Keratinocyte (primary cell): ENCODE results near the gene BMF. TPM values are rescaled to one million over a fixed set of nuclear protein-coding genes. Genes with fewer than 3 reads are reported as not detected.

ENCODE experiments used
- DNase-seq: peaks from one replicate; pipeline ENCODE4 v3.0.0-alpha.2; 2011; ENCODE audit warnings: low read depth, missing footprints, low spot score
- FAIRE-seq: peaks from 2 replicates; lab custom pipeline; 2011; peaks lifted over from hg19 to GRCh38; lab: Jason Lieb, UNC
- H2AFZ ChIP-seq: 2 replicates; pipeline ENCODE4 v1.6.0; 2012; ENCODE audit warnings: low read length, control low read depth, inconsistent platforms; ENCODE audit not compliant: control insufficient read depth
- H3K27ac ChIP-seq: 2 replicates; pipeline ENCODE4 v1.5.1; 2011; ENCODE audit warnings: low read length; ENCODE audit not compliant: control insufficient read depth, insufficient read depth
- H3K27me3 ChIP-seq: 3 replicates; pipeline ENCODE4 v1.6.0; 2011; ENCODE audit warnings: low read length; ENCODE audit not compliant: control insufficient read depth, insufficient read depth; ENCODE audit errors: extremely low read depth
- H3K36me3 ChIP-seq, 2 experiments: 2 replicates in 1 of 2; 3 replicates in 1 of 2; pipeline ENCODE4 v1.5.1; 2011; ENCODE audit warnings: low read length in 2 of 2, mild to moderate bottlenecking in 1 of 2; ENCODE audit not compliant: control insufficient read depth in 2 of 2, insufficient read depth in 2 of 2; ENCODE audit errors: extremely low read depth in 1 of 2
- H3K4me1 ChIP-seq: 3 replicates; pipeline ENCODE4 v1.5.1; 2011; ENCODE audit warnings: low read length; ENCODE audit not compliant: control insufficient read depth, insufficient read depth; ENCODE audit errors: extremely low read depth
- H3K4me2 ChIP-seq: 3 replicates; pipeline ENCODE4 v1.6.0; 2011; ENCODE audit warnings: low read depth, low read length; ENCODE audit not compliant: control insufficient read depth, insufficient read depth; ENCODE audit errors: extremely low read depth
- H3K4me3 ChIP-seq, 3 experiments: fragments of 200-600 bp in 1 of 3; sonication (generic) in 1 of 3; 2 replicates in 2 of 3; 3 replicates in 1 of 3; pipeline ENCODE4 v1.5.1; 2011 to 2016; ENCODE audit warnings: low read length in 3 of 3, mild to moderate bottlenecking in 3 of 3, control low read depth in 2 of 3, inconsistent platforms in 1 of 3, low read depth in 1 of 3, mixed read lengths in 1 of 3, mixed run types in 1 of 3, moderate library complexity in 1 of 3; ENCODE audit not compliant: control insufficient read depth in 2 of 3, insufficient read depth in 2 of 3; ENCODE audit errors: extremely low read depth in 1 of 3
- H3K79me2 ChIP-seq: 2 replicates; pipeline ENCODE4 v1.6.0; 2012; ENCODE audit warnings: low read length; ENCODE audit not compliant: control insufficient read depth, insufficient read depth
- H3K9ac ChIP-seq: 3 replicates; pipeline ENCODE4 v1.6.0; 2011; ENCODE audit warnings: low read length; ENCODE audit not compliant: control insufficient read depth, insufficient read depth; ENCODE audit errors: extremely low read depth
- H3K9me1 ChIP-seq: 3 replicates; pipeline ENCODE4 v1.6.0; 2011; ENCODE audit warnings: low read length; ENCODE audit not compliant: control insufficient read depth, insufficient read depth; ENCODE audit errors: extremely low read depth
- H3K9me3 ChIP-seq: 2 replicates; pipeline ENCODE4 v1.5.1; 2012; ENCODE audit warnings: low read depth, low read length; ENCODE audit not compliant: control insufficient read depth
- H4K20me1 ChIP-seq: 3 replicates; pipeline ENCODE4 v1.6.0; 2011; ENCODE audit warnings: low read length; ENCODE audit not compliant: control insufficient read depth, insufficient read depth; ENCODE audit errors: extremely low read depth
- CTCF ChIP-seq, 3 experiments: IDR thresholded peaks in 1 of 3; conservative IDR thresholded peaks in 1 of 3; optimal IDR thresholded peaks in 1 of 3; 2 replicates in 2 of 3; 3 replicates in 1 of 3; pipeline versions ENCODE3 to v1.5.1; 2011; ENCODE audit warnings: low read length in 3 of 3, mild to moderate bottlenecking in 3 of 3, moderate library complexity in 2 of 3, control low read depth in 1 of 3, inconsistent platforms in 1 of 3; ENCODE audit not compliant: insufficient read depth in 2 of 3; ENCODE audit errors: extremely low read depth in 1 of 3
- EZH2 ChIP-seq: IDR thresholded peaks from one replicate; pipeline ENCODE4 v1.6.1; 2012; ENCODE audit warnings: inconsistent platforms, mild to moderate bottlenecking, low read length, moderate library complexity
- dilution Hi-C: fragments of 300-500 bp; cut with MboI; formaldehyde crosslinking; loops from one replicate; pipeline ENCODE4 v1.7.0; 2020; ENCODE audit warnings: low sequenced_read_pairs; ENCODE audit not compliant: extremely low pct_ligation_motif_present
- polyA plus RNA-seq, 5 experiments: library from polyadenylated mRNA; depleted of rRNA in 3 of 5; stranded (reverse) in 3 of 5; stranded (forward) in 1 of 5; unstranded in 1 of 5; fragments of >200 nt; gene quantifications; 1 replicate in 1 of 5; 2 replicates in 3 of 5; 3 replicates in 1 of 5; pipeline versions ENCODE4 v1.2.1 to v1.2.3, GENCODE V29; 2011 to 2012; ENCODE audit warnings: missing spikeins in 2 of 5, low read depth in 1 of 5, low replicate concordance in 1 of 5

Gene BMF
- polyA plus RNA-seq, 1 donor (not counting 4 experiments of a cell fraction or from before 2014, with no cell fraction given) = 0.13 TPM

DNA sequence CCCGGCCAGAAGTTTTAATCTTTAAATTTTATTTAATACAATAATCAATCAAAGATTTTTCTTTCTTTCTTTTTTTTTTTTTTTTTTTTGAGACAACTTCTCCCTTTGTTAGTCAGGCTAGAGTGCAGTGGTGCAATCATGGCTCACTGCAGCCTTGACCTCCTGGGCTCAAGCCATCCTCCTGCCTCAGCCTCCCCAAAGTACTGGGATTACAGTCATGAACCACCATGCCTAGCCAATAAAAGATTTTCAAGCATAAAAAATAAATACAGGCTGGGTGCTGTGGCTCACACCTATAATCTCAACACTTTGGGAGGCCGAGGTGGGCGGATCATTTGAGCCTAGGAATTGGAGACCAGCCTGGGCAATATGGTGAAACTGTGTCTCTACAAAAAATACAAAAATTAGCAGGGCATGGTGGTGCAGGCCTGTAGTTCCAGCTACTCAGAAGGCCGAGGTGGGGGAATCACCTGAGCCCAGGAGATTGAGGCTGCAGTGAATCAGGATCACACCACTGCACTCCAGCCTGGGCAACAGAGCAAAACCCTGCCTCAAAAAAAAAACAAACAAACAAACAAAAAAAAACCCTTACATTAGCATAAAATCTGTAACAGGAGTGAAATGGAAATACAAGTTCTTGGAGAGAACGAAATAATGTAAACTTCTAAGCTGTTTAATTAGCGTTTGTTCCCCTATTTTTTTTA lies 40.6 kb downstream of the BMF start:
- dilution Hi-C loops = no loop called here
- Histone ChIP-seq H3K27me3 (peaks cover 8% of the 10 kb centered on the region), H3K4me1 (peaks cover 27% of the 10 kb centered on the region), H3K79me2 (no peaks in the 10 kb centered on the region), H3K9ac (no peak overlapping the region), H3K36me3 (no peaks in the 10 kb centered on the region), H3K27ac (no peak overlapping the region), H4K20me1 (no peaks in the 10 kb centered on the region), H3K9me1 (peaks cover 4% of the 10 kb centered on the region), H3K4me2 (no peak overlapping the region), H2AFZ (no peak overlapping the region), H3K4me3 (no peak overlapping the region), H3K9me3 (no peaks in the 10 kb centered on the region)
- DNase-seq (no peak), FAIRE-seq (no peak)
- TF ChIP-seq EZH2 = no peak
- TF ChIP-seq CTCF (optimal IDR thresholded peaks at IDR 0.05 in 1 of 3, IDR thresholded peaks at IDR 0.05 in 1 of 3, conservative IDR thresholded peaks at IDR 0.05 in 1 of 3; ENCODE audit: extremely low read depth in 1 of 3, insufficient read depth in 2 of 3, low read length in 3 of 3) = no peak

- no peaks in the 10 kb centered on the region for H3K27me3 ChIP-seq
- peaks cover 4% of the 10 kb centered on the region for H3K9me1 ChIP-seq
- no peaks in the 10 kb centered on the region for H3K9me3 ChIP-seq
- no peaks in the 10 kb centered on the region for H4K20me1 ChIP-seq
- H2AFZ ChIP-seq = no peak overlapping the region
- no peak for FAIRE-seq
- no peaks in the 10 kb centered on the region for H3K36me3 ChIP-seq
- H3K9ac ChIP-seq = no peak overlapping the region
- H3K4me3 ChIP-seq = peak overlapping the region in 1 of 3 experiments; percentile 26
- H3K27ac ChIP-seq = no peak overlapping the region
- peak overlapping the region; percentile 24 for H3K4me2 ChIP-seq
- H3K79me2 ChIP-seq = no peaks in the 10 kb centered on the region
- no peak for TF ChIP-seq CTCF (optimal IDR thresholded peaks at IDR 0.05 in 1 of 3, IDR thresholded peaks at IDR 0.05 in 1 of 3, conservative IDR thresholded peaks at IDR 0.05 in 1 of 3; ENCODE audit: extremely low read depth in 1 of 3, insufficient read depth in 2 of 3, low read length in 3 of 3)
- no peak for TF ChIP-seq EZH2
- no peak for DNase-seq
- H3K4me1 ChIP-seq = peaks cover 30% of the 10 kb centered on the region
- dilution Hi-C loops = no loop called here
Measured at GRCh38 chr15:40066589-40066988, 42.1 kb downstream of the BMF start.
